Keratinocyte (primary cell): ENCODE measurements around the gene SOHLH1. TPM values are rescaled to one million over a fixed set of nuclear protein-coding genes. Genes with fewer than 3 reads are reported as not detected.
A peak's percentile ranks its signal among the peaks of the same experiment; 100 is the strongest.

Experiments used
- DNase-seq: peaks from one replicate; pipeline ENCODE4 v3.0.0-alpha.2; 2011; ENCODE audit warnings: low read depth, missing footprints, low spot score
- FAIRE-seq: peaks from 2 replicates; lab custom pipeline; 2011; peaks lifted over from hg19 to GRCh38; lab: Jason Lieb, UNC
- H2AFZ ChIP-seq: 2 replicates; pipeline ENCODE4 v1.6.0; 2012; ENCODE audit warnings: low read length, control low read depth, inconsistent platforms; ENCODE audit not compliant: control insufficient read depth
- H3K27ac ChIP-seq: 2 replicates; pipeline ENCODE4 v1.5.1; 2011; ENCODE audit warnings: low read length; ENCODE audit not compliant: control insufficient read depth, insufficient read depth
- H3K27me3 ChIP-seq: 3 replicates; pipeline ENCODE4 v1.6.0; 2011; ENCODE audit warnings: low read length; ENCODE audit not compliant: control insufficient read depth, insufficient read depth; ENCODE audit errors: extremely low read depth
- H3K36me3 ChIP-seq, 2 experiments: 2 replicates in 1 of 2; 3 replicates in 1 of 2; pipeline ENCODE4 v1.5.1; 2011; ENCODE audit warnings: low read length in 2 of 2, mild to moderate bottlenecking in 1 of 2; ENCODE audit not compliant: control insufficient read depth in 2 of 2, insufficient read depth in 2 of 2; ENCODE audit errors: extremely low read depth in 1 of 2
- H3K4me1 ChIP-seq: 3 replicates; pipeline ENCODE4 v1.5.1; 2011; ENCODE audit warnings: low read length; ENCODE audit not compliant: control insufficient read depth, insufficient read depth; ENCODE audit errors: extremely low read depth
- H3K4me2 ChIP-seq: 3 replicates; pipeline ENCODE4 v1.6.0; 2011; ENCODE audit warnings: low read depth, low read length; ENCODE audit not compliant: control insufficient read depth, insufficient read depth; ENCODE audit errors: extremely low read depth
- H3K4me3 ChIP-seq, 3 experiments: fragments of 200-600 bp in 1 of 3; sonication (generic) in 1 of 3; 2 replicates in 2 of 3; 3 replicates in 1 of 3; pipeline ENCODE4 v1.5.1; 2011 to 2016; ENCODE audit warnings: low read length in 3 of 3, mild to moderate bottlenecking in 3 of 3, control low read depth in 2 of 3, inconsistent platforms in 1 of 3, low read depth in 1 of 3, mixed read lengths in 1 of 3, mixed run types in 1 of 3, moderate library complexity in 1 of 3; ENCODE audit not compliant: control insufficient read depth in 2 of 3, insufficient read depth in 2 of 3; ENCODE audit errors: extremely low read depth in 1 of 3
- H3K79me2 ChIP-seq: 2 replicates; pipeline ENCODE4 v1.6.0; 2012; ENCODE audit warnings: low read length; ENCODE audit not compliant: control insufficient read depth, insufficient read depth
- H3K9ac ChIP-seq: 3 replicates; pipeline ENCODE4 v1.6.0; 2011; ENCODE audit warnings: low read length; ENCODE audit not compliant: control insufficient read depth, insufficient read depth; ENCODE audit errors: extremely low read depth
- H3K9me1 ChIP-seq: 3 replicates; pipeline ENCODE4 v1.6.0; 2011; ENCODE audit warnings: low read length; ENCODE audit not compliant: control insufficient read depth, insufficient read depth; ENCODE audit errors: extremely low read depth
- H3K9me3 ChIP-seq: 2 replicates; pipeline ENCODE4 v1.5.1; 2012; ENCODE audit warnings: low read depth, low read length; ENCODE audit not compliant: control insufficient read depth
- H4K20me1 ChIP-seq: 3 replicates; pipeline ENCODE4 v1.6.0; 2011; ENCODE audit warnings: low read length; ENCODE audit not compliant: control insufficient read depth, insufficient read depth; ENCODE audit errors: extremely low read depth
- CTCF ChIP-seq, 3 experiments: IDR thresholded peaks in 1 of 3; conservative IDR thresholded peaks in 1 of 3; optimal IDR thresholded peaks in 1 of 3; 2 replicates in 2 of 3; 3 replicates in 1 of 3; pipeline versions ENCODE3 to v1.5.1; 2011; ENCODE audit warnings: low read length in 3 of 3, mild to moderate bottlenecking in 3 of 3, moderate library complexity in 2 of 3, control low read depth in 1 of 3, inconsistent platforms in 1 of 3; ENCODE audit not compliant: insufficient read depth in 2 of 3; ENCODE audit errors: extremely low read depth in 1 of 3
- EZH2 ChIP-seq: IDR thresholded peaks from one replicate; pipeline ENCODE4 v1.6.1; 2012; ENCODE audit warnings: inconsistent platforms, mild to moderate bottlenecking, low read length, moderate library complexity
- dilution Hi-C: fragments of 300-500 bp; cut with MboI; formaldehyde crosslinking; loops from one replicate; pipeline ENCODE4 v1.7.0; 2020; ENCODE audit warnings: low sequenced_read_pairs; ENCODE audit not compliant: extremely low pct_ligation_motif_present
- polyA plus RNA-seq, 5 experiments: library from polyadenylated mRNA; depleted of rRNA in 3 of 5; stranded (reverse) in 3 of 5; stranded (forward) in 1 of 5; unstranded in 1 of 5; fragments of >200 nt; gene quantifications; 1 replicate in 1 of 5; 2 replicates in 3 of 5; 3 replicates in 1 of 5; pipeline versions ENCODE4 v1.2.1 to v1.2.3, GENCODE V29; 2011 to 2012; ENCODE audit warnings: missing spikeins in 2 of 5, low read depth in 1 of 5, low replicate concordance in 1 of 5

Gene SOHLH1
- polyA plus RNA-seq, 1 donor (not counting 4 experiments of a cell fraction or from before 2014, with no cell fraction given): not detected

- no peak overlapping the region for H3K27ac ChIP-seq
- no peak overlapping the region for H2AFZ ChIP-seq
- DNase-seq: no peak
- no peaks in the 10 kb centered on the region for H3K79me2 ChIP-seq
- H3K36me3 ChIP-seq: no peaks in the 10 kb centered on the region
- H3K4me2 ChIP-seq: no peak overlapping the region
- no peak for FAIRE-seq
- H3K4me1 ChIP-seq: no peaks in the 10 kb centered on the region
- peaks cover 3% of the 10 kb centered on the region for H4K20me1 ChIP-seq
- peaks cover 36% of the 10 kb centered on the region for H3K27me3 ChIP-seq
- H3K4me3 ChIP-seq: no peak overlapping the region
- no peak for TF ChIP-seq CTCF (optimal IDR thresholded peaks at IDR 0.05 in 1 of 3, IDR thresholded peaks at IDR 0.05 in 1 of 3, conservative IDR thresholded peaks at IDR 0.05 in 1 of 3; ENCODE audit: extremely low read depth in 1 of 3, insufficient read depth in 2 of 3, low read length in 3 of 3)
- H3K9me1 ChIP-seq: no peaks in the 10 kb centered on the region
- H3K9me3 ChIP-seq: no peaks in the 10 kb centered on the region
- dilution Hi-C loops: no loop called here
- no peak overlapping the region for H3K9ac ChIP-seq
These were observed 4.4 kb upstream of the SOHLH1 start for GRCh38 chr9:135703726-135704125.

DNA sequence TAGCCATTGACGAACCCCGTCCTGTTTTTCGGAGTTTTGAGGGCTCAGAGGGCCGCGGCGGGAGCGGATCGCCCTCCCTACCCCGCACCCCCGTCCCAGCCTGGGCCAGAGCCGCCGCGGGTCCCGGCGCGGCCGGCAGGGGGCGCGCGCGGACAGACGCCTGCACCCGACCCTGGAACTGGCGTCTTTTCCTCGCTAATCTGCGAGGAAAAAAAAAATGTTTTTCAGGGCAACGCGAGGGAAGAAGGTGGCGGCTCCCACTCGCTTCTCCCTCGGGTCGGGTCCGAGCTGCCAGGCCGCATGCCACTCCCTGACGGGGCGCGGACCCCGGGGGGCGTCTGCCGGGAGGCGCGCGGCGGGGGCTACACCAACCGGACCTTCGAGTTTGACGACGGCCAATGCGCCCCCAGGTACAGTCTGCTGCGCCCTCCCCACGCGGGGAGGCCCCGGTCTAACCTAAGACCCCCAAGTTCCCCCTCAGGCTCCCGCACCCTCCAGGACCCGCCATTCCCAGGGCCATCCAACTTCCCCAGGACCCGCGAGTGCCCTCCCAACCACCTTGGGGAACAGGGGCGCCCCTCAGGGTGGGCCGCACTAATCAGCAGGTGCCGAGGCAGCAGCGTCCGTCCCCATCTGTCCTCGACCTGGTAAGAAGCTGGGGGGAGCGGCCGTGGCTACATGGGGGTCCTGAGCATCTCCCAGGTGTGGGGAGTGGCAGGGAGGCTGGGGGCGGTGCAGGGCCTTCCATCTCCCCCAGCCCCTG, 2.9 kb upstream of the SOHLH1 start, which contains the start of gene KCNT1:
KCNT1 (plus strand) TSS at position 227 of the 763 bp plus-strand sequence; CDS start at position 301, 74 bp downstream.
- no peak for TF ChIP-seq EZH2
- TF ChIP-seq CTCF (optimal IDR thresholded peaks at IDR 0.05 in 1 of 3, IDR thresholded peaks at IDR 0.05 in 1 of 3, conservative IDR thresholded peaks at IDR 0.05 in 1 of 3; ENCODE audit: extremely low read depth in 1 of 3, insufficient read depth in 2 of 3, low read length in 3 of 3): peak; percentile 64 to 75 (median 70)
- H3K9ac ChIP-seq: no peak within 1 kb of the TSS
- no peaks in the 10 kb centered on the region for H3K9me3 ChIP-seq
- DNase-seq (peak; percentile 4), FAIRE-seq (no peak)
- dilution Hi-C loops: no loop called here
- H2AFZ ChIP-seq: no peak within 1 kb of the TSS
- H3K36me3 ChIP-seq: no peaks in the 10 kb centered on the region
- no peaks in the 10 kb centered on the region for H3K9me1 ChIP-seq
- peaks cover 3% of the 10 kb centered on the region for H4K20me1 ChIP-seq
- no peaks in the 10 kb centered on the region for H3K79me2 ChIP-seq
- peaks cover 36% of the 10 kb centered on the region for H3K27me3 ChIP-seq
- no peak within 1 kb of the TSS for H3K27ac ChIP-seq
- no peak within 1 kb of the TSS for H3K4me3 ChIP-seq
- peak within 1 kb of the TSS; percentile 45 for H3K4me2 ChIP-seq
- H3K4me1 ChIP-seq: no peaks in the 10 kb centered on the region
